ENCODE data around the gene ADAMTS13.

The ADAMTS13 gene

GRCh38 chr9:133507246-133507965 lies 85.2 kb downstream of the ADAMTS13 start:
- no peak for DNase-seq (ENCODE audit: low read depth, low spot score)

GRCh38 chr9:133508046-133508445 lies 85.9 kb downstream of the ADAMTS13 start:
- DNase-seq (ENCODE audit: low read depth, low spot score), result no peak
